ENCODE measurements around the gene ARID5B. TPM values are rescaled to one million over a fixed set of nuclear protein-coding genes. Genes with fewer than 3 reads are reported as not detected.

The ARID5B gene
- polyA plus RNA-seq, 3 donors, result 48.6 to 56.9 (median 53.0) TPM

- no peak for DNase-seq (ENCODE audit: low read depth in 3 of 3, low spot score in 2 of 3)
These were observed 35.3 kb downstream of the ARID5B start for GRCh38 chr10:61936770-61937169.

GRCh38 chr10:61937631-61938351 is 36.3 kb downstream of the ARID5B start:
- DNase-seq (ENCODE audit: low read depth in 3 of 3, low spot score in 2 of 3), result no peak

DNA sequence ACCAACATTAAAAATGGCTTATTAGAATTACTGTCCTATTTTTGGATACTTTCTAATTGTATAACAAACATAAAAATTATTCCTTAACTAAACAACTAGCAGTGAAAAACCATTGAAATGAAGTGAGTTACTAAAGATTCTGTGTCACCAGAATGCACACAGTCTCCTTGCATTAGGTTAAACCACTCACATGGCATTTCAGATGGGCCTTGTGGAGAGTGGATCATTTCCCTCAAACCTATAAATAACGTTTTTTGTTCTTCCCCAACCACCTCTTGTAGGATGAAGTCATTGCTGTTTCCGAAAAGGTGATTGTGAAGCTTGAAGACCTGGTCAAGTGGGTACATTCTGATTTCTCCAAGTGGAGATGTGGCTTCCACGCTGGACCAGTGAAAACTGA is 38.4 kb downstream of the ARID5B start:
- no peak for DNase-seq (ENCODE audit: low read depth in 3 of 3, low spot score in 2 of 3)

- no peak for DNase-seq (ENCODE audit: low read depth in 3 of 3, low spot score in 2 of 3)
These were observed 39.7 kb downstream of the ARID5B start for GRCh38 chr10:61941202-61941681.

DNA sequence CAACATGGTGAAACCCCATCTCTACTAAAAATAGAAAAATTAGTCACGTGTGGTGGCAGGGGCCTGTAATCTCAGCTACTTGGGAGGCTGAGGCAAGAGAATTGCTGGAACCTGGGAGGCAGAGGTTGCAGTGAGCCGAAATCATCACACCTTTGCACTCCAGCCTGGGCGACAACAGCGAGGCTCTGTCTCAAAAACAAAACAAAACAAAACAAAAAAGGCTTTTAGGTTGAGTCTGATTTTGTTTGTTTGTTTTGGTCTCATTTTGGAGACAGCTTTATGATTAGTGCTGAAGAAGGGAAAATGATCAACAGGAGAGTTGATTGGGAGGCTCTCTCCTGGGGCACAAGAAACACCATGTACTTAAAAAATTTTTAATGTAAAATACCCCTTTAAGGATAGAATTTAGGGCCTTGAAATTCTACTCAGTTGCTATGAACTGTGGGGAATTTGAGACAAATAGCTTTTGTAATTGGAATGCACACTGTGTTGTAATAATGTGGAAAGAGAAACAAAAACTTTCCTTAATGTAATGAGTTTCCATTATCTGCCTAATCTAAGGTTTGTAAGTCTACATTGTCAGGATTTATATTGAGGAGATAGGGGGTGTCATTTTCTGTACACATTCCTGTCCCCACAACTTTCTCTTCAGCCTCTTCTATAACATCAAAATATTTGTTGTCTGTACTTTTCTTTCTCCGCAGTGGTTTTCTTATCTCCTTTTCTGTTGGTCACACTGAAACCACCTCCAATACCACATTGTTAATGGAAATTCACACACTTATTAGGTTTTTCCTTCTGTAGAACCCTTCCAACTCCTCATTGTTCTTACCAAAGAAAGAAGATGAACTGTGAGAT is 41.3 kb downstream of the ARID5B start:
- no peak for DNase-seq (ENCODE audit: low read depth in 3 of 3, low spot score in 2 of 3)

- DNase-seq (ENCODE audit: low read depth in 3 of 3, low spot score in 2 of 3), result no peak
These were observed 42.3 kb downstream of the ARID5B start for GRCh38 chr10:61943674-61944378.

GRCh38 chr10:61944410-61945147 is 43.1 kb downstream of the ARID5B start:
- no peak for DNase-seq (ENCODE audit: low read depth in 3 of 3, low spot score in 2 of 3)

- DNase-seq (ENCODE audit: low read depth in 3 of 3, low spot score in 2 of 3), result no peak
These were observed 48.2 kb downstream of the ARID5B start for GRCh38 chr10:61949687-61950086.

DNA sequence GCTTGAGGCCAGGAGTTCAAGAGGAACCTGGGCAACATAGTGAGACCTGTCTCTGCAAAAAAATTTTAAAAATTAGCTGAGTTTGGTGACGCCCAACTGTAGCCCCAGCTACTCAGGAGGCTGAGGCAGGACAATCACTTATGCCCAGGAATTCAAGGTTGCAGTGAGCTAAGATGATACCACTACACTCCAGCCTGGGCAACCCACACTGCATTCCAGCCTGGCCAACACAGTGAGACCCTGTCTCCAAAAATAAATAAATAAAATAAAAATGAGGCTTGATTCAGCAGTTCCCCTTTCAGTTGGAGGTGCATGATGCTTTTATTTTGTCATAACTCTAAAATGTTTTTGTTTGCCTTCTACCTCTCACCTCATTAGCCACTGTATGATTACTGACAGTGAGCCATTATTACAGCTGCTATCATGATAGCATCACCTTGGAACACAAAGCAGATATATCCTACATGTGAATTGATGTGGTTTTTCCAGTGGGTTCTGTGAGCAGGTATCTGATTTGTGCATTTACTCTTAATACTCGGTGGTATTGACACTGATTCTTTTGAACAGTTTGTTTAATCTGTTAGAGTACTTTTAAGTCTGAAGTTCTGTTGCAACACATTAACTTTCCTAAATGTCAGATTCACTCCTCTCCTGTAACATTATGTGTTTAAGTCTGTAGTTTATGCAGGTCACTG is 49.1 kb downstream of the ARID5B start:
- DNase-seq (ENCODE audit: low read depth in 3 of 3, low spot score in 2 of 3), result no peak

DNA sequence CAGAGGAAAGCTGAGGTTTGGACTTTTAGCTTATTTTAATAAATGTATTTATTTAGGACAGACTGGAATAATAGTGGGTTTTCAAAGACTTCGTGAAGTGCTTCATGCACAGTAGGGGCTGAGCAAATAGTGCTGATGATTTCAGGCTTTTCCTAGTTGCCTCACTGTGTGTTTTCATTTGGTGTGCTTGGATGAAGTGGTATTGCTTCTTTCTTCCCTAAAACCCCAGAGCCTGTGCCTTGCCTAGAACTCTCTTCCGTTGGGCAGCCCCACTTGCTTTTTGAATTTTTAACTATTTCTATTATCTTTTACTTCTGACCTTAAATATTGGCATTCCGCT is 49.6 kb downstream of the ARID5B start:
- DNase-seq (ENCODE audit: low read depth in 3 of 3, low spot score in 2 of 3), result no peak

GRCh38 chr10:61952028-61952674 is 50.7 kb downstream of the ARID5B start:
- DNase-seq (ENCODE audit: low read depth in 3 of 3, low spot score in 2 of 3), result no peak

GRCh38 chr10:61953183-61953582 is 51.7 kb downstream of the ARID5B start:
- DNase-seq (ENCODE audit: low read depth in 3 of 3, low spot score in 2 of 3), result no peak

GRCh38 chr10:61957806-61958205 is 56.3 kb downstream of the ARID5B start:
- no peak for DNase-seq (ENCODE audit: low read depth in 3 of 3, low spot score in 2 of 3)

DNA sequence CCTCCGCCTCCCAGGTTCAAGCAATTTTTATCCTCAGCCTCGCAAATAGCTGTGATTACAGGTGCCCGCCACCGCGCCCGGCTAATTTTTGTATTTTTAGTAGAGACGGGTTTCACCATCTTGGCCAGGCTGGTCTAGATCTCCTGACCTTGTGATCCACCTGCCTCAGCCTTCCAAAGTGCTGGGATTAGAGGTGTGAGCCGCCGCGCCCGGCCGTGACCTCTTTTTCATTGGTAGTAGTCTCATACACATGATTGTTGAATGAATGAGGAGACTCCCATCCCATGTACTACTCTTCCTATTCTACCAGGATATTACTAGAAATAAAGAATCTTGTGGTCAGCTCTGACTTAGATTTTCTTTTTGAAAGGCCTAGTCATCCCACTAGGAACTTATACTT is 56.8 kb downstream of the ARID5B start:
- DNase-seq (ENCODE audit: low read depth in 3 of 3, low spot score in 2 of 3), result no peak

- DNase-seq (ENCODE audit: low read depth in 3 of 3, low spot score in 2 of 3), result no peak
These were observed 57.3 kb downstream of the ARID5B start for GRCh38 chr10:61958805-61959204.

DNA sequence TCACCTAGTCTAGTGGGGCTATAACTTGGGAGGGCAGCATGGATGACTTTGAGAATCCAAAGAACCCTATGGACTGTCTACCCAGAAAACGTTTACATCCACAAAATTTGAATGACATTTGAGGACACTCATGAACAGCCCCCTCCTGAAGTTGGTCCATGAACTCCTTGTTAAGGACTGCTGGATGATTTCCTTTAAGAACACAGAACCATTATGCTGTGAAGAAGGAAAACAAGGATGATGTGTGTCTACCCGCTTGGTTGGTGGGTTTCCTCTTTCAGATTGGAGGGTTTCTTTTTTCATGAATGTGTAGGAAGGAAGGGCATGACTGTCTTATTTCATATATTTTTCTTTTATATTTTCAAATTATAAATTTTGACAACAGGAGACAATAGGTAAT is 58.3 kb downstream of the ARID5B start:
- no peak for DNase-seq (ENCODE audit: low read depth in 3 of 3, low spot score in 2 of 3)

GRCh38 chr10:61960396-61961120 is 59.1 kb downstream of the ARID5B start:
- DNase-seq (ENCODE audit: low read depth in 3 of 3, low spot score in 2 of 3), result no peak

- DNase-seq (ENCODE audit: low read depth in 3 of 3, low spot score in 2 of 3), result no peak
These were observed 59.8 kb downstream of the ARID5B start for GRCh38 chr10:61961278-61961677.

GRCh38 chr10:61962971-61963370 is 61.5 kb downstream of the ARID5B start:
- DNase-seq (ENCODE audit: low read depth in 3 of 3, low spot score in 2 of 3), result no peak
